Stimulated activated CD4-positive, alpha-beta T cell treated with anti-CD3 and anti-CD28 coated beads, Interleukin-15, amount 100 ng/mL, for 24 hours (primary cell): ENCODE data around the gene NCAM2.
"Not testable (repeated sequence)": the region's sequence is repeated elsewhere in the genome, so short reads cannot be mapped to it uniquely, and the experiment has no call there.

Experiments used
- DNase-seq: peaks from one replicate; pipeline ENCODE4 v3.0.0-alpha.2; 2020

Gene NCAM2

GRCh38 chr21:21111309-21111920 lies 113.2 kb downstream of the NCAM2 start:
- DNase-seq: no peak

GRCh38 chr21:21114461-21114860 lies 116.3 kb downstream of the NCAM2 start:
- DNase-seq: no peak

- DNase-seq: no peak
These were observed 120.9 kb downstream of the NCAM2 start for GRCh38 chr21:21119091-21119490.

- no peak for DNase-seq
These were observed 124.5 kb downstream of the NCAM2 start for GRCh38 chr21:21122680-21123079.

GRCh38 chr21:21132390-21132789 lies 134.2 kb downstream of the NCAM2 start:
- DNase-seq: no peak

GRCh38 chr21:21137986-21138385 lies 139.8 kb downstream of the NCAM2 start:
- no peak for DNase-seq

GRCh38 chr21:21146587-21147373 lies 148.6 kb downstream of the NCAM2 start:
- no peak for DNase-seq

GRCh38 chr21:21147374-21147745 lies 149.2 kb downstream of the NCAM2 start:
- no peak for DNase-seq

- DNase-seq: no peak
These were observed 149.8 kb downstream of the NCAM2 start for GRCh38 chr21:21148009-21148408.

GRCh38 chr21:21148514-21148913 lies 150.3 kb downstream of the NCAM2 start:
- DNase-seq: no peak

- not testable (repeated sequence) for DNase-seq
These were observed 151.2 kb downstream of the NCAM2 start for GRCh38 chr21:21149445-21149844.

GRCh38 chr21:21151231-21151630 lies 153.0 kb downstream of the NCAM2 start:
- DNase-seq: no peak

- DNase-seq: no peak
These were observed 158.2 kb downstream of the NCAM2 start for GRCh38 chr21:21156397-21156796.

GRCh38 chr21:21156957-21157356 lies 158.7 kb downstream of the NCAM2 start:
- no peak for DNase-seq

- no peak for DNase-seq
These were observed 160.2 kb downstream of the NCAM2 start for GRCh38 chr21:21158376-21158918.

GRCh38 chr21:21159253-21159899 lies 161.2 kb downstream of the NCAM2 start:
- DNase-seq: no peak

GRCh38 chr21:21162786-21163185 lies 164.6 kb downstream of the NCAM2 start:
- no peak for DNase-seq

GRCh38 chr21:21163904-21164303 lies 165.7 kb downstream of the NCAM2 start:
- DNase-seq: peak; percentile 45

GRCh38 chr21:21165063-21165645 lies 166.9 kb downstream of the NCAM2 start:
- no peak for DNase-seq

GRCh38 chr21:21174676-21175075 lies 176.5 kb downstream of the NCAM2 start:
- no peak for DNase-seq

GRCh38 chr21:21175798-21176334 lies 177.7 kb downstream of the NCAM2 start:
- no peak for DNase-seq

GRCh38 chr21:21177353-21177986 lies 179.3 kb downstream of the NCAM2 start:
- DNase-seq: no peak
